Mammary microvascular endothelial cell (primary cell): ENCODE results near the gene ZP1. TPM values are rescaled to one million over a fixed set of nuclear protein-coding genes. Genes with fewer than 3 reads are reported as not detected.

ENCODE experiments used
- total RNA-seq: library from RNA; depleted of rRNA; stranded (reverse); fragments of >200 nt; gene quantifications from 2 replicates; pipeline ENCODE4 v1.2.3, GENCODE V29; 2015

The ZP1 gene
- not detected in 2 replicates for total RNA-seq

GRCh38 chr11:60866911-60867870 is at the start of gene ZP1:
TSS of gene ZP1 (plus strand) at chr11:60867542. CDS start at chr11:60867562, 20 bp downstream.

GRCh38 chr11:60841797-60842667 is 25.3 kb upstream of the ZP1 start, which contains the start of gene CCDC86:
TSS of gene CCDC86 (plus strand) at chr11:60842113. CDS start at chr11:60842125, 12 bp downstream.

GRCh38 chr11:60855726-60856633 is 11.4 kb upstream of the ZP1 start, which contains the start of gene PTGDR2:
TSS of gene PTGDR2 (minus strand) at chr11:60855950. CDS start at chr11:60853722, 2,228 bp downstream.

GRCh38 chr11:60906132-60906972 is 39.0 kb downstream of the ZP1 start, which contains the start of gene PRPF19:
TSS of gene PRPF19 (minus strand) at chr11:60906585. CDS start at chr11:60906382, 203 bp downstream.

GRCh38 chr11:60913793-60914632 is 46.7 kb downstream of the ZP1 start, which contains the start of gene TMEM109:
TSS of gene TMEM109 (plus strand) at chr11:60914158. CDS start at chr11:60919694, 5,536 bp downstream.

GRCh38 chr11:60924110-60924905 is 57.0 kb downstream of the ZP1 start, which contains the start of gene TMEM132A:
TSS of gene TMEM132A (plus strand) at chr11:60924460. CDS start at chr11:60924634, 174 bp downstream.

Other genes starting within 250 kb of the ZP1 start
- gene MS4A8, start 167.9 kb upstream of the ZP1 start, total RNA-seq = not detected in 2 replicates
- gene MS4A18, start 142.8 kb upstream of the ZP1 start, total RNA-seq = not detected in 2 replicates
- gene MS4A15, start 110.7 kb upstream of the ZP1 start, total RNA-seq = not detected in 2 replicates
- not detected in 2 replicates for gene MS4A10, start 82.2 kb upstream of the ZP1 start, total RNA-seq
- gene CCDC86, start 25.4 kb upstream of the ZP1 start, total RNA-seq = 51.2 and 54.3 TPM in 2 replicates
- gene PTGDR2, start 11.6 kb upstream of the ZP1 start, total RNA-seq = not detected in 2 replicates
- 115 and 121 TPM in 2 replicates for gene PRPF19, start 39.0 kb downstream of the ZP1 start, total RNA-seq
- 198 and 201 TPM in 2 replicates for gene TMEM109, start 46.6 kb downstream of the ZP1 start, total RNA-seq
- gene TMEM132A, start 56.9 kb downstream of the ZP1 start, total RNA-seq = 127 and 130 TPM in 2 replicates
- 21.7 and 35.7 TPM in 2 replicates for gene SLC15A3, start 84.6 kb downstream of the ZP1 start, total RNA-seq
- not detected in 2 replicates for gene CD6, start 104.1 kb downstream of the ZP1 start, total RNA-seq
- not detected in 2 replicates for gene CD5, start 234.9 kb downstream of the ZP1 start, total RNA-seq